Activated CD4-positive, alpha-beta memory T cell treated with anti-CD3 and anti-CD28 coated beads for 36 hours (primary cell): ENCODE measurements around the gene CCL26. TPM values are rescaled to one million over a fixed set of nuclear protein-coding genes. Genes with fewer than 3 reads are reported as not detected.

Source experiments
- CTCF ChIA-PET: fragments of 350-600 bp; sonication (Branson Sonifier 250); formaldehyde crosslinking; loops from one replicate; lab custom pipeline; 2021; ENCODE audit warnings: antibody characterized with exemption, inconsistent platforms; lab: Charles Lee
- POLR2A ChIA-PET: fragments of 350-600 bp; sonication (Branson Sonifier 250); formaldehyde crosslinking; loops from one replicate; lab custom pipeline; 2021; ENCODE audit warnings: antibody characterized with exemption; lab: Charles Lee
- DNase-seq: peaks from one replicate; pipeline ENCODE4 v3.0.0-alpha.2; 2020
- H3K27ac Mint-ChIP-seq: one replicate; pipeline ENCODE4 v1.8.0; 2021; ENCODE audit warnings: mixed read lengths
- H3K27me3 Mint-ChIP-seq: one replicate; pipeline ENCODE4 v1.8.0; 2021; ENCODE audit warnings: mixed read lengths
- H3K36me3 Mint-ChIP-seq: one replicate; pipeline ENCODE4 v1.8.0; 2021; ENCODE audit warnings: mixed read lengths
- H3K4me1 Mint-ChIP-seq: one replicate; pipeline ENCODE4 v1.8.0; 2021; ENCODE audit warnings: low read depth, mixed read lengths
- H3K4me3 Mint-ChIP-seq: one replicate; pipeline ENCODE4 v1.8.0; 2021; ENCODE audit warnings: mild to moderate bottlenecking, mixed read lengths
- H3K9me3 Mint-ChIP-seq: one replicate; pipeline ENCODE4 v1.8.0; 2021; ENCODE audit warnings: mixed read lengths
- intact Hi-C: fragments of 100-400 bp; cut with micrococcal nuclease; formaldehyde crosslinking; loops from one replicate; pipeline ENCODE4 v1.15.1; 2023
- total RNA-seq, 2 experiments: library from RNA; stranded (reverse); gene quantifications; one replicate each; pipeline ENCODE4 v1.2.3, GENCODE V29; 2021

The CCL26 gene, protein sequence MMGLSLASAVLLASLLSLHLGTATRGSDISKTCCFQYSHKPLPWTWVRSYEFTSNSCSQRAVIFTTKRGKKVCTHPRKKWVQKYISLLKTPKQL
- total RNA-seq: 1 to 10 TPM; 1.3 to 2.0 TPM

GRCh38 chr7:75772081-75773077 is at the start of gene CCL26:
Gene CCL26, minus strand, starts transcription at chr7:75772211. Its CDS starts 35 bp downstream, at chr7:75772176.
- intact Hi-C loops: loop anchor here (10.0 kb wide), 1 partner anchor 248 kb away; no protein-coding TSS in a partner anchor
- peak; percentile 23 for DNase-seq
- POLR2A ChIA-PET: interaction anchor here (0.9 kb wide), 1 partner anchor 100 kb away, joined by 4 read pairs; no protein-coding TSS in a partner anchor
- Mint-ChIP-seq H3K9me3 (peaks cover 4% of the 10 kb centered on the region), H3K36me3 (no peaks in the 10 kb centered on the region), H3K27ac (no peak within 1 kb of the TSS), H3K27me3 (no peaks in the 10 kb centered on the region), H3K4me3 (no peak within 1 kb of the TSS), H3K4me1 (peaks cover 28% of the 10 kb centered on the region)
- CTCF ChIA-PET: interaction anchor here (1.0 kb wide), 1 partner anchor 10 kb away, joined by 4 read pairs; no protein-coding TSS in a partner anchor

- POLR2A ChIA-PET: no interaction called here
- CTCF ChIA-PET: no interaction called here
- H3K4me1 Mint-ChIP-seq: no peaks in the 10 kb centered on the region
Observed at GRCh38 chr7:75820688-75821087, 48.7 kb upstream of the CCL26 start.

DNA sequence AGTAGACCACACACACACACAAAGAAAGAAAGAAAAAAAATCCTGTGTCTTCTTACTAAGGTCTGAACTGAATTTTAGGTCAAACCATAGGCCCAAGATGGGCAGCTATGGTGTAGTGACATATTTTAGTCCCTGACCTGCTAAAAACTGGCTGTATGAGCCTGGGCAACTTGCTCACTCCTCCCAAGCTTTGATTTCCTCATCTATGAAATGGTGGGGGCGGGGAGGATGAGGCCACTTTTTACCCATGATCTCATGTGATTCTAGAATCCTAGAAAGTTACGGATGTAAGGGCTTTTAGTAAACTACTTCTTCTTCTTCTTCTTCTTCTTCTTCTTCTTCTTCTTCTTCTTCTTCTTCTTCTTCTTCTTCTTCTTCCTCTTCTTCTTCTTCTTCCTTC is 47.7 kb upstream of the CCL26 start:
- H3K4me1 Mint-ChIP-seq: no peaks in the 10 kb centered on the region
- intact Hi-C loops: no loop called here
- H3K9me3 Mint-ChIP-seq: no peaks in the 10 kb centered on the region
- no peak overlapping the region for H3K4me3 Mint-ChIP-seq
- CTCF ChIA-PET: no interaction called here
- POLR2A ChIA-PET: no interaction called here
- DNase-seq: no peak
- no peaks in the 10 kb centered on the region for H3K36me3 Mint-ChIP-seq
- H3K27me3 Mint-ChIP-seq: no peaks in the 10 kb centered on the region
- H3K27ac Mint-ChIP-seq: no peak overlapping the region

More at GRCh38 chr7:75820688-75821087, 48.7 kb upstream of the CCL26 start:
- H3K36me3 Mint-ChIP-seq: no peaks in the 10 kb centered on the region
- H3K27me3 Mint-ChIP-seq: no peaks in the 10 kb centered on the region
- no peak overlapping the region for H3K4me3 Mint-ChIP-seq
- H3K27ac Mint-ChIP-seq: no peak overlapping the region
- intact Hi-C loops: no loop called here
- no peaks in the 10 kb centered on the region for H3K9me3 Mint-ChIP-seq
- DNase-seq: no peak

GRCh38 chr7:75818472-75818871 is 46.5 kb upstream of the CCL26 start:
- Mint-ChIP-seq H3K4me1 (no peaks in the 10 kb centered on the region), H3K9me3 (no peaks in the 10 kb centered on the region), H3K4me3 (no peak overlapping the region), H3K27ac (no peak overlapping the region), H3K36me3 (no peaks in the 10 kb centered on the region), H3K27me3 (no peaks in the 10 kb centered on the region)
- ChIA-PET CTCF (no interaction called here), POLR2A (no interaction called here)
- intact Hi-C loops: no loop called here
- no peak for DNase-seq

GRCh38 chr7:75817116-75817515 is 45.1 kb upstream of the CCL26 start:
- ChIA-PET POLR2A (interaction anchor here (0.6 kb wide), 1 partner anchor 97 kb away, joined by 4 read pairs; no protein-coding TSS in a partner anchor), CTCF (interaction anchor here (1.7 kb wide), 1 partner anchor 203 kb away, joined by 4 read pairs; no protein-coding TSS in a partner anchor)
- H3K36me3 Mint-ChIP-seq: no peaks in the 10 kb centered on the region
- H3K27me3 Mint-ChIP-seq: peaks cover 4% of the 10 kb centered on the region
- H3K9me3 Mint-ChIP-seq: no peaks in the 10 kb centered on the region
- no peak overlapping the region for H3K4me3 Mint-ChIP-seq
- intact Hi-C loops: no loop called here
- DNase-seq: no peak
- no peaks in the 10 kb centered on the region for H3K4me1 Mint-ChIP-seq
- H3K27ac Mint-ChIP-seq: no peak overlapping the region

GRCh38 chr7:75815418-75816064 is 43.5 kb upstream of the CCL26 start:
- Mint-ChIP-seq H3K27me3 (peaks cover 4% of the 10 kb centered on the region), H3K36me3 (no peaks in the 10 kb centered on the region), H3K4me3 (no peak overlapping the region), H3K4me1 (no peaks in the 10 kb centered on the region), H3K27ac (no peak overlapping the region), H3K9me3 (no peaks in the 10 kb centered on the region)
- intact Hi-C loops: no loop called here
- ChIA-PET CTCF (no interaction called here), POLR2A (no interaction called here)
- no peak for DNase-seq

GRCh38 chr7:75814407-75814947 is 42.5 kb upstream of the CCL26 start:
- no peak overlapping the region for H3K4me3 Mint-ChIP-seq
- no peaks in the 10 kb centered on the region for H3K36me3 Mint-ChIP-seq
- ChIA-PET CTCF (no interaction called here), POLR2A (no interaction called here)
- intact Hi-C loops: no loop called here
- no peaks in the 10 kb centered on the region for H3K4me1 Mint-ChIP-seq
- no peak for DNase-seq
- no peaks in the 10 kb centered on the region for H3K9me3 Mint-ChIP-seq
- no peak overlapping the region for H3K27ac Mint-ChIP-seq
- H3K27me3 Mint-ChIP-seq: peaks cover 4% of the 10 kb centered on the region

GRCh38 chr7:75813781-75814236 is 41.8 kb upstream of the CCL26 start, which contains the start of gene CCL24:
Gene CCL24, minus strand, starts transcription at chr7:75813806. Its CDS starts 91 bp downstream, at chr7:75813715.
- ChIA-PET CTCF (no interaction called here), POLR2A (no interaction called here)
- Mint-ChIP-seq H3K4me1 (no peaks in the 10 kb centered on the region), H3K4me3 (no peak within 1 kb of the TSS), H3K36me3 (no peaks in the 10 kb centered on the region), H3K27ac (no peak within 1 kb of the TSS), H3K9me3 (no peaks in the 10 kb centered on the region), H3K27me3 (peaks cover 4% of the 10 kb centered on the region)
- DNase-seq: no peak
- intact Hi-C loops: no loop called here

DNA sequence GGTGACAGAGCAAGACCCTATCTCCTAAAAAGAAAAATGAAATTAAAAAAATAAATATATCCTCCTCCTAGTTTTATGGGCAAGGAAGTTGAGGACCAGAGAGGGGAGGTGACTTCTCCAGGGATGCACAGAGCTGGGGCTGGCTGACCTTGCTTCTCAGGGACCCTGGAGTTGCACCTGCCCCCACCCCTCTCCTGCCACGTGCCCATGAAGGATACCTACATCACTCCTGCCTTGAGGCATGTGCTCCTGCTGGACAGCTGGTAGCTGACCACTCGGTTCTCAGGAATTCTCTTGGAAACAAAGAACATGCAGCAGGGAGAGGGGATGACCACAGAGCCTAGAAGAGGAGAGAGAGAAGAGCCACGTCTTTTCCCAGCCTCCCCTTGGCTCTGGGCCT is 41.1 kb upstream of the CCL26 start:
- no peaks in the 10 kb centered on the region for H3K4me1 Mint-ChIP-seq
- CTCF ChIA-PET: interaction anchor here (0.6 kb wide), 1 partner anchor 375 kb away, joined by 3 read pairs; no protein-coding TSS in a partner anchor

GRCh38 chr7:75811894-75812678 is 40.1 kb upstream of the CCL26 start:
- no peak overlapping the region for H3K27ac Mint-ChIP-seq
- intact Hi-C loops: no loop called here
- H3K4me1 Mint-ChIP-seq: no peaks in the 10 kb centered on the region
- DNase-seq: no peak
- peaks cover 8% of the 10 kb centered on the region for H3K9me3 Mint-ChIP-seq
- no peak overlapping the region for H3K4me3 Mint-ChIP-seq
- H3K27me3 Mint-ChIP-seq: peaks cover 4% of the 10 kb centered on the region
- H3K36me3 Mint-ChIP-seq: no peaks in the 10 kb centered on the region
- ChIA-PET CTCF (no interaction called here), POLR2A (no interaction called here)

More for the DNA sequence above, 41.1 kb upstream of the CCL26 start:
- Mint-ChIP-seq H3K27me3 (peaks cover 4% of the 10 kb centered on the region), H3K36me3 (no peaks in the 10 kb centered on the region), H3K4me3 (no peak overlapping the region), H3K9me3 (no peaks in the 10 kb centered on the region), H3K27ac (no peak overlapping the region)
- DNase-seq: no peak
- POLR2A ChIA-PET: no interaction called here
- intact Hi-C loops: no loop called here

- no peak for DNase-seq
- Mint-ChIP-seq H3K36me3 (peaks cover 4% of the 10 kb centered on the region), H3K4me1 (no peaks in the 10 kb centered on the region), H3K4me3 (no peak overlapping the region), H3K9me3 (peaks cover 15% of the 10 kb centered on the region), H3K27ac (no peak overlapping the region), H3K27me3 (peaks cover 4% of the 10 kb centered on the region)
- CTCF ChIA-PET: no interaction called here
- intact Hi-C loops: no loop called here
- POLR2A ChIA-PET: no interaction called here
Observed at GRCh38 chr7:75809396-75809795, 37.4 kb upstream of the CCL26 start.
